ENCODE results near the gene MACROD2.

MACROD2 gene

DNA sequence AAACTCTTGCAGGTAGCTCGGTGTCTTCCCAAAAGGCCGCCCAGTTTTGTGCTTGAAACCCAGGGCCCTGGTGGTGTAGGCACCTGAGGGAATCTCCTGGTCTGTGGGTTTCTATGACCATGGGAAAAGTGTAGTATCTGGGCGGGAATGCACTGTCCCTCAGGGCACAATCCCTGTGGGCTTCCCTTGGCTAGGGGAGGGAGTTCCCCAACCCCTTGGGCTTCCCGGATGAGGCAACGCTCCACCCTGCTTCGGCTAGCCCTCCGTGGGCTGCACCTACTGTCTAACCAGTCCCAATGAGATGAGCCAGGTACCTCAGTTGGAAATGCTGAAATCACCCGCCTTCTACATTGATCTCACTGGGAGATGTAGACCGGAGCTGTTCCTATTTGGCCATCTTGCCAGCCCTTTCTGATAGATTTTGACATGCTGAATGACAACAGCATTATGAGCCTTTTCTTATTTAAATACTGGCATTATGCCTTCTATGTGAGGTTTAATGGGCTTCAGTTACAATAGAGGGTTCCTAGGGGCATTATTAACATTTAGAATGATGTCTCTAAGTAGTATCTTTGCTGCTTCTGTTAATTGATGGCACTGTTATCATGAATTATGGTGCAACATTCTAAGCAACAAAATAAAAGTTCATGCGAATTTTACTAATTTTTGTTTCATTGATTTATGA lies 475.8 kb downstream of the MACROD2 start:
- no peak for DNase-seq
- in situ Hi-C loops (cut with HindIII; ENCODE audit: low pct_ligation_motif_present, low pct_unique_long_range_greater_than_20kb, low sequenced_read_pairs) = no loop called here

GRCh38 chr20:14477125-14477524 lies 481.8 kb downstream of the MACROD2 start:
- in situ Hi-C loops (cut with HindIII; ENCODE audit: low pct_ligation_motif_present, low pct_unique_long_range_greater_than_20kb, low sequenced_read_pairs) = no loop called here
- peak; percentile 77 for DNase-seq

DNA sequence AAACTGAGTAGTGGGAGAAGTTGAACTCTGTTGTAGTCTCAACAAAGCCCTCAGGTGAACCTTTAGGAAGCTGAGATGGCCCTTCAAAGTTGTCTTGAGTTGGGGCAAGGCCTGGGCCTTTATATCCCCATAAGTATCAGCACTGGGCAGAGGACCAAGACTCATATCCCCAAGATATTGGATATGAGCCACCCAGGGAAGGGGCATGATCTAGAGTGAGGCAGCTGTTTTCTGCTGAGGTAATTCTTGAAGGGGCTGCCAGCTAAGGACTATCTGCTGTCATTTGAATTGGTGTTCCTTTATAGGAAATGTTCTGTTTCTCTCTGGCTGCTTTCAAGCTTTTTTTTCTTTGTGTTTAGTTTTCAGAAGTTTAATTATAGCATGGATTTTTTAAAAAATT lies 482.8 kb downstream of the MACROD2 start:
- in situ Hi-C loops (cut with HindIII; ENCODE audit: low pct_ligation_motif_present, low pct_unique_long_range_greater_than_20kb, low sequenced_read_pairs) = no loop called here
- DNase-seq = no peak

- DNase-seq = no peak
- in situ Hi-C loops (cut with HindIII; ENCODE audit: low pct_ligation_motif_present, low pct_unique_long_range_greater_than_20kb, low sequenced_read_pairs) = no loop called here
Measured at GRCh38 chr20:14481863-14482262, 486.5 kb downstream of the MACROD2 start.

GRCh38 chr20:14488212-14488611 lies 492.9 kb downstream of the MACROD2 start:
- no peak for DNase-seq
- in situ Hi-C loops (cut with HindIII; ENCODE audit: low pct_ligation_motif_present, low pct_unique_long_range_greater_than_20kb, low sequenced_read_pairs) = no loop called here

GRCh38 chr20:14488756-14489479 lies 493.6 kb downstream of the MACROD2 start:
- no peak for DNase-seq

GRCh38 chr20:14489544-14489943 lies 494.2 kb downstream of the MACROD2 start:
- in situ Hi-C loops (cut with HindIII; ENCODE audit: low pct_ligation_motif_present, low pct_unique_long_range_greater_than_20kb, low sequenced_read_pairs) = no loop called here
- DNase-seq = no peak

More at GRCh38 chr20:14488756-14489479, 493.6 kb downstream of the MACROD2 start:
- in situ Hi-C loops (cut with HindIII; ENCODE audit: low pct_ligation_motif_present, low pct_unique_long_range_greater_than_20kb, low sequenced_read_pairs) = no loop called here

- in situ Hi-C loops (cut with HindIII; ENCODE audit: low pct_ligation_motif_present, low pct_unique_long_range_greater_than_20kb, low sequenced_read_pairs) = no loop called here
- DNase-seq = no peak
Measured at GRCh38 chr20:14491436-14491835, 496.1 kb downstream of the MACROD2 start.

DNA sequence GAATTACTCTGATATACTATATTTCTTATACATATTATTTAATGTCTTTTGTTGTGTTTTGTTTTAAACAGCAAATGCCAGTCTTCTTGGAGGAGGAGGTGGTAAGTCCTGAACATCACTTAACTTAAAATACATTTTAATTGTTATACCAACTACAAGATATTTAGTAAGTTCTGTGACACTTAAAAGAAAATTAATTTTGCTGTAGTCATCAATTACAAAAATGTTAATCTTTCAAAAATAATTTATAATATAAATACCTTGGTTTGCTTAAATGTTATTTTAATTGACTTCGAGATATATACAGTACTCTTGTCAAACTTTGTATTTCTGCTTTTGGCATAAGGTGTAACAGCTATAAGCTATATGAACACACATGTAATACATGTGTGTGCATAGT lies 498.1 kb downstream of the MACROD2 start:
- in situ Hi-C loops (cut with HindIII; ENCODE audit: low pct_ligation_motif_present, low pct_unique_long_range_greater_than_20kb, low sequenced_read_pairs) = no loop called here
- DNase-seq = no peak

- DNase-seq = no peak
- in situ Hi-C loops (cut with HindIII; ENCODE audit: low pct_ligation_motif_present, low pct_unique_long_range_greater_than_20kb, low sequenced_read_pairs) = no loop called here
Measured at GRCh38 chr20:14494355-14494754, 499.0 kb downstream of the MACROD2 start.

GRCh38 chr20:14495066-14495465 lies 499.8 kb downstream of the MACROD2 start:
- in situ Hi-C loops (cut with HindIII; ENCODE audit: low pct_ligation_motif_present, low pct_unique_long_range_greater_than_20kb, low sequenced_read_pairs) = no loop called here

DNA sequence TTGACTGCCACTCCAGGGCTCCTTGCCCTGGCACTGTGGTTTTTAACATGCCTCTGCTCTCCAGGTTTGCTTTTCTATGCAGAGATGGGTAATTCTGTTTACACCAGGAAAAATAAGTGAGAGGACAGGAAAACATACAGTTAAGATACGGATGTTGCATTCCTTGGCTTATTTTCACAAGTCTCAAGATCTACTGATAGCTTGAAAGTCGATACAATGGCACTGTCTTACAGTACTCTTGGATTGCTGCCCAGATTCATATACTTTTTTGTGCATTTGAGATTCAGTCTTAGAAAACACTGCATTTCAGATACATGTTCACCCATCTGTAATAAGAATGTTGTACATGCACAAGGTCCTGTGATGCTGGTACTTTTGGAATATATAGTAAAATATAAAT lies 501.7 kb downstream of the MACROD2 start:
- in situ Hi-C loops (cut with HindIII; ENCODE audit: low pct_ligation_motif_present, low pct_unique_long_range_greater_than_20kb, low sequenced_read_pairs) = no loop called here
- no peak for DNase-seq

More at GRCh38 chr20:14495066-14495465, 499.8 kb downstream of the MACROD2 start:
- no peak for DNase-seq

GRCh38 chr20:14498772-14499171 lies 503.5 kb downstream of the MACROD2 start:
- in situ Hi-C loops (cut with HindIII; ENCODE audit: low pct_ligation_motif_present, low pct_unique_long_range_greater_than_20kb, low sequenced_read_pairs) = no loop called here
- no peak for DNase-seq

GRCh38 chr20:14505476-14505875 lies 510.2 kb downstream of the MACROD2 start:
- in situ Hi-C loops (cut with HindIII; ENCODE audit: low pct_ligation_motif_present, low pct_unique_long_range_greater_than_20kb, low sequenced_read_pairs) = no loop called here
- no peak for DNase-seq

DNA sequence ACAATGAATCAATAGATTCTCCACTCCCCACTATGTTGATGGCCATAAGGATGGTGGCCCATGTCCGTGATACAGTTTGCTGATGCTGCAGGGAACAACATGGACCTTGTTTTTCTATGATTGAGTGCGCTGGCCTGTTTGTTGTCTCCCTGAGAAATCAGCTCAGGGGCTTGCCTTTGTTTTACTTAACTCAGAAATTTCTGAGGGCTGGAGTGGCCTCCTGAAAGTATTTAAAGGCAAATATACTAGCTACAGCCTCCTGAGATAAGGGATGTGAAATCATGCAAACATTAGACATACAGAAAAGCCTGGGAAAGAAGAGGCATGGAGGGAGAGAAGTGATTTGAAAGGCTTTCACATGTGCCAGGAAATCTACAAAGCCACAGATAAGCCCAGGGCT lies 512.4 kb downstream of the MACROD2 start:
- in situ Hi-C loops (cut with HindIII; ENCODE audit: low pct_ligation_motif_present, low pct_unique_long_range_greater_than_20kb, low sequenced_read_pairs) = no loop called here
- no peak for DNase-seq

GRCh38 chr20:14510341-14510740 lies 515.0 kb downstream of the MACROD2 start:
- DNase-seq = no peak
- in situ Hi-C loops (cut with HindIII; ENCODE audit: low pct_ligation_motif_present, low pct_unique_long_range_greater_than_20kb, low sequenced_read_pairs) = no loop called here

- DNase-seq = no peak
- in situ Hi-C loops (cut with HindIII; ENCODE audit: low pct_ligation_motif_present, low pct_unique_long_range_greater_than_20kb, low sequenced_read_pairs) = no loop called here
Measured at GRCh38 chr20:14512839-14513238, 517.5 kb downstream of the MACROD2 start.

DNA sequence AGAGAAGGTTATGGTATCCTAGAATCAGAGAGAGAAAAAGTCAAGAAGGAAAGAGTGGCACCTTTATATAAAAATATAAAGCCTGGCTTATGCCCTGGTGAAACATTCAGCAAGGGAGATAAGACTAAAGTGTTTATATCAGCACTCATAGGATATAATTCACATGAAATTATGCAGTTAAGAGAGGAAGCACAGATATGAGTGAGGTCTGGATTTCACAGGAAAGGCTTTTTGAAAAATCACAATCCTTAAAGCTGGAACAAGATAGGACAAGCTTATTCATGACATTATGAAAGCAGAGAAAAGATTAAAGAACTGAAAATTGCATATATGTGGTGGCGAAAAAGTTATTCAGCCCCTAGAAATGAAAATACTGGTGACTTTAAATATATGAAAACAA lies 523.3 kb downstream of the MACROD2 start:
- no peak for DNase-seq

GRCh38 chr20:14521016-14521415 lies 525.7 kb downstream of the MACROD2 start:
- DNase-seq = no peak
- in situ Hi-C loops (cut with HindIII; ENCODE audit: low pct_ligation_motif_present, low pct_unique_long_range_greater_than_20kb, low sequenced_read_pairs) = no loop called here

More for the DNA sequence above, 523.3 kb downstream of the MACROD2 start:
- in situ Hi-C loops (cut with HindIII; ENCODE audit: low pct_ligation_motif_present, low pct_unique_long_range_greater_than_20kb, low sequenced_read_pairs) = no loop called here

- no peak for DNase-seq
- in situ Hi-C loops (cut with HindIII; ENCODE audit: low pct_ligation_motif_present, low pct_unique_long_range_greater_than_20kb, low sequenced_read_pairs) = no loop called here
Measured at GRCh38 chr20:14521436-14521835, 526.1 kb downstream of the MACROD2 start.

All from ACHN (cell line).